Measurements from ENCODE around the gene RAB4B.
"Not testable (repeated sequence)": the region's sequence is repeated elsewhere in the genome, so short reads cannot be mapped to it uniquely, and the experiment has no call there.

- TF ChIP-seq, protein P1, sequence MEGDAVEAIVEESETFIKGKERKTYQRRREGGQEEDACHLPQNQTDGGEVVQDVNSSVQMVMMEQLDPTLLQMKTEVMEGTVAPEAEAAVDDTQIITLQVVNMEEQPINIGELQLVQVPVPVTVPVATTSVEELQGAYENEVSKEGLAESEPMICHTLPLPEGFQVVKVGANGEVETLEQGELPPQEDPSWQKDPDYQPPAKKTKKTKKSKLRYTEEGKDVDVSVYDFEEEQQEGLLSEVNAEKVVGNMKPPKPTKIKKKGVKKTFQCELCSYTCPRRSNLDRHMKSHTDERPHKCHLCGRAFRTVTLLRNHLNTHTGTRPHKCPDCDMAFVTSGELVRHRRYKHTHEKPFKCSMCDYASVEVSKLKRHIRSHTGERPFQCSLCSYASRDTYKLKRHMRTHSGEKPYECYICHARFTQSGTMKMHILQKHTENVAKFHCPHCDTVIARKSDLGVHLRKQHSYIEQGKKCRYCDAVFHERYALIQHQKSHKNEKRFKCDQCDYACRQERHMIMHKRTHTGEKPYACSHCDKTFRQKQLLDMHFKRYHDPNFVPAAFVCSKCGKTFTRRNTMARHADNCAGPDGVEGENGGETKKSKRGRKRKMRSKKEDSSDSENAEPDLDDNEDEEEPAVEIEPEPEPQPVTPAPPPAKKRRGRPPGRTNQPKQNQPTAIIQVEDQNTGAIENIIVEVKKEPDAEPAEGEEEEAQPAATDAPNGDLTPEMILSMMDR (IDR thresholded peaks at IDR 0.05), result peak in 3 of 4 experiments; percentile 82 to 87 (median 85)
- TF ChIP-seq POLR2A, POLR2AphosphoS5 (IDR thresholded peaks at IDR 0.05): not testable (repeated sequence)
These were observed 41.6 kb downstream of the RAB4B start for GRCh38 chr19:40819479-40820234.
